Stimulated activated CD8-positive, alpha-beta memory T cell treated with anti-CD3 and anti-CD28 coated beads, Interleukin-4, amount 100 ng/mL, for 48 hours (primary cell): Measurements from ENCODE around the gene DHRS7C.
"Not testable (repeated sequence)": the region's sequence is repeated elsewhere in the genome, so short reads cannot be mapped to it uniquely, and the experiment has no call there.

Experiments
- DNase-seq: peaks from one replicate; pipeline ENCODE4 v3.0.0-alpha.2; 2020

Gene DHRS7C

GRCh38 chr17:9809409-9809808 lies 18.0 kb upstream of the DHRS7C start:
- no peak for DNase-seq

DNA sequence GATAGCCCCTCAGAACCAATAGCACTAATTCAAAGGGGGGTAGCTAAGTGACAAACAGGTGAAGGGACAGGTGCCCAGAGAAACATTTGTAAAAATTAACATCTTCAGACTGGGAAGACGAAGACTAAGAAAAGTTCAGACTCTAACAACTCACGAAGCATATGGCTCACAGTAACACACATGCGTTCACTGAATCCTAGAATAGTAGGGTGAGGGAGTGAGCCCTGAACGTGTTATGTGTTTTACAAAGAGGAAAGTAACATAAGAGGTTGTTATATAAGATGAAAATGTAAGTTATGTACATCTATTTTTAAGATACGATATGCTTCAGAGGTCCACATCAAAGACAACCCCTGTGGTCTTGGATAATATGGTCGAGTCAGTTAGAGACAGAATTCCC lies 15.3 kb upstream of the DHRS7C start:
- DNase-seq: no peak

DNA sequence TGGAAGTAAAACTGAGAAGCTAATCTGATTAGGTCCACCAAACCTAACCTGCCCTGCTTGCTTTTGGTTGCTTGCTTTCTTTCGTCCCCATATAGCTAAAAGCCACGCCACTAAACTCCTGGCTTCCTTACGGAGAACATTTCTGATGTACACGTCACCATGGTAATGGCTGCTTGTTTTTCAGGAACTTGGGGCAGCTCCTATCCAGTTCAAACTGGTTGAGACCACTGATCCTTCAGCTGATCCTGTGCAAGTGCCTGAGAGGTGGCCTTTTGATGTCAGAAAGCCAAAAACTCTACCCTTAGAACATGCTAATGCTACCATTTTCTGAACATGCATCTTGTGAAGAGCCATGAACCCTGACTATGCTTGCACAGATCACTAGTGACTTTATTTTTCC lies 14.4 kb upstream of the DHRS7C start:
- no peak for DNase-seq

DNA sequence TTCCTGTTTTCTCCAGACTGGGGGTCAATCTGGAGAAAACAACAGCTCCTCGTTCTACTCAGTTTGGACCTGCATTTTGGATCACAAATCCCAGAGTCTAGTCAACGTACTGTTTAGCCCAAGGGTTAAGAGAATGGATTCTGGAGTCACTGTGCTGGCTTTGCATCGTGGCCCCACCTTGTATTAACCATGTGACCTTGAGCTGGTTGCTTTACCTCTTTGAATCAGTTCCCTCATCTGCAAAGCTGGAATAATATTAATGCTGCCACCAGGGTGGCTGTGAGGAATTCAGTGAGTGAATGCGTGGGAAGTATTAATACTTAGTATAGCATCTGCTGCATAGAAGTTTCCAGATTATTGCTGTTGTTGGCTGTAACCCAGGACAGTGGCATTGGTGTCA lies 11.3 kb upstream of the DHRS7C start:
- no peak for DNase-seq

- no peak for DNase-seq
Observed at GRCh38 chr17:9802294-9802693, 10.9 kb upstream of the DHRS7C start.

DNA sequence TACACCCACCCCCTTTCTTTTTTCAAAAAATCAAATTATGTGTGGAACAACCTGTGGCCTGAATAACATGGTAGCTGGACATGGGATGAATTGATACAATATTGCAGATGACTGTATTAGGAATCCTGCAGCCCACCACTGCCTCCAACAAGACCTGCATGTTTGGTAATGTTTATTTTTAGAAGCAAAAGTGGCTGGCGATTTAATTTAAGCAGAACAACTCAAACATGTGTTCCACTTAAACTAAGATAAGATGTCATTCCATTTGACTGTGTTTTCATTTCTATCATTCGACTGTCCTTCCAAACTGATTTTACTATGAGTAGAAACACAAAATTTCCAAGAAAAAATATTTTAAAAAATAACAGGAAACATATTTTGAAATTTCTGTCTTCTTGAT lies 10.1 kb upstream of the DHRS7C start:
- no peak for DNase-seq

DNA sequence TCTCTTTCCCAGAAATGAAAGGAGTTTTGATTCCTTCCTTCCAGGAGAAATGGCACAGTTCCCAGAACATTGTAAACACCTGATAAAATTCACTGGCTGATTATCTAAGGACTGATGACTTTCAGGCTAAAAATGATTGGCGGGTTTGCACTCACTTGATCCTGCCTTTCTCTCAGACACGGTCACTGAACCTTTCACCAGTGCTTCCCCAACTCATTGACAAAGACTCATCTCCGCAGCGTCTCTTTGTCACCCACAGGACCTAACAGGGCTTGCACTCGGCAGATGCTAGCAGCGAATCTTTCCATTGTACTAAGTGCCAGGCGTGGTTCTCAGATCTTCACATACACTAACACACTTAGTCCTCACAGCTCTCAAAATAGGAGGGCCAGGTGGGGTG lies 7.3 kb upstream of the DHRS7C start:
- DNase-seq: no peak

- no peak for DNase-seq
Observed at GRCh38 chr17:9798008-9798407, 6.6 kb upstream of the DHRS7C start.

DNA sequence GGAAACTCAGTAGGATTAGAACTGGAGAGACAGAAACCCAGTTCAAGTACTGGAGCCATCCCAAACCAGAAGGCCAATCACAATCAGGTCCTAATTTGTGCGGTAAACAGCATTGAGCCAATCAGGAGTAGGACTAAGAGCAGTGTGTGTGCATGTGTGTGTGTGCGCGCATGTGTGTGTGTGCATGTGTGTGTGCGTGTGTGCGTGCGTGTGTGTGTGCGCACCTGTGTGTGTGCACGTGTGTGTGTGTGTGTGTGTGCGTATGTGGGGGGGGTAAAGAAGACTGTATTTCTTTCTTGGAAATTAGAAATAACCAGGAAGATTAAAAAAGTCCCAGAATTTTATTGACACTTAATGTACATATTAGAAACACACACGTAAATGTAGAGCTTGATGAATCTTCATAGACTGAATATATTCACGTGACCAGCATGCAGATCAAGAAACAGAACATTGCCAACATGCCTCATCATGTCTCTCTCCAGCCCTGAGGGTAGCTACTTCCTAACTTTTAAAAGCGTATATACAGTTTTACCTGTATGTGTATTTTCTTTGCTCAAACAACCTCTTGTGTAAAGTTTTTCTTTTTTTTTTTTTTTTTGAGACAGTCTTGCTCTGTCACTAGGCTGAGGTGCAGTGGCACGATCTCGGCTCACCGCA lies 919 bp upstream of the DHRS7C start:
- no peak for DNase-seq

DNA sequence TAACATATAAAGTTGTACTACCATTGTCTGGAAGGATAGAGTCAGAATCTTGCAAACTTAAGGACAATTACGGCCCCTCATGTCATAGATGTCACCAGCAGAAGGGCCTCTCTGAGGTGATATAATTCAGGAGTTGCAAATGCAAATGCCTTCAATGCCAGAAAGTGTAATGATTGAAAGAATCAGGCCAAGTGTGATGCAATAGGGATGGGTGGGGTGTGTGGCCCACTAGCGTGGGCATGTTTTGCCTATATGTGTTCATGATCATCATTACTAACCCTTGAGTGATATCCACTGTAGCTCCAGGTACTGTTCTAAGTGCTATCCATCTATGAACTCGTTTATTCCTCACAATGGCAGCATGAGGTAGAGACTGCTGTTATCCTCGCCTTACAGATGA lies 1.1 kb downstream of the DHRS7C start:
- no peak for DNase-seq

DNA sequence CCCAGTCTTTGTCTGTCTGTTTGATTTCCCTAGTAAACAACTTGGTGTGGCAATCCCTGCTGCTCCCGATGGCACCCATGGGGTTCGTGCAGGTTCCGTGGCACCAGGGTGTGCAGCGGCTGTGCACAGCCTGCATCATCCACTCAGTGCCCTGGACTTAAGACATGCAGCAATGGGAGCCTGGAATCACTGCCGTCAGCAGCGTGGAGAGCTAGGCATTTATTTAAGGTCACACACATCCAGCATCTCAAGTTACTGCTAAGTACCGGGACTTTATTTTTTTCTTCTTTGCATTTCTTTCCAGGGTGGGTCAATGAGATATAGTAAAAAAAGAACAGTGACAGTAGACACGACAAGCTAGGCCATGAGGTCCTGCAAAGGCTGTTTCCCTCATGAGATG lies 2.8 kb downstream of the DHRS7C start:
- DNase-seq: no peak

DNA sequence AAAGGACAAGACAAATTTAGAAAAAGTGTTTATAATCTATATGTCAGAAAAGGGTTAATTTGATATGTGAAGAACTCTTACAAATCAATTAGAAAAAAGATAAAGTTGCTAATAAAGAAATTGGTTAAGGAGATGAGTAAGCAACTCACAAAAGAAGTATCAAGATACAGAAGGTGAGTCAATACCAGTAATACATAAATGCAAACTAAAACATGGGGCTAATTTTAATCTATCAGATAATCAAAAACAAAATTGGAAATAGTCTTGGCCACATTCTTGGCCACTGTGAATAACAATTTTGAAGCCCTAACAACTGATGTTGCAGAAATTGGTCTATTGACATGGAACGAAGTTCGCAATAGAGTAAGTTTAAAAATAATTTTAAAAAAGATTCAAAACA lies 6.8 kb downstream of the DHRS7C start:
- DNase-seq: no peak

GRCh38 chr17:9783465-9783864 lies 7.9 kb downstream of the DHRS7C start:
- not testable (repeated sequence) for DNase-seq

DNA sequence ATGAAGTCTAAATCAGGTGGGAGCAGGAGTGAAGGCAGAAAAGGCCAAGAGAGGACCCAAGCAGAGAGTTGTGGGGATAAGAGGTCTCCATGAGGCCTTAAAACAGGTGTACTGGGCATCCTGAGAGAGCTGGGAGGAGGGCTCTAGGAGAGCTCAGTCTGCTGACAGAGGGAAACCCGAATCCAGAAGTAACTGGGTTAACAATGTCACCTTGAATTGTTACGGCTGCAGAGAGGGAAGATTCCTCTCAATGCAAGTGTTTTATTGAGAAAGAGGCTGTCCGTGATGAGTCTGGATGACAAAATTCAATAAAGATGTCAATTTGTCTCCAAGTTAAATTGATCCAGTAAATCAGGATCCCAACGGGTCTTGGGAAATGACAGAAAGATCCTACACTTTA lies 8.3 kb downstream of the DHRS7C start:
- DNase-seq: no peak

- no peak for DNase-seq
Observed at GRCh38 chr17:9780552-9780951, 10.8 kb downstream of the DHRS7C start.

- DNase-seq: no peak
Observed at GRCh38 chr17:9776911-9777310, 14.5 kb downstream of the DHRS7C start.

- no peak for DNase-seq
Observed at GRCh38 chr17:9772658-9773057, 18.7 kb downstream of the DHRS7C start.

GRCh38 chr17:9771465-9771864 lies 19.9 kb downstream of the DHRS7C start:
- DNase-seq: no peak

- DNase-seq: no peak
Observed at GRCh38 chr17:9769036-9769695, 22.2 kb downstream of the DHRS7C start.

DNA sequence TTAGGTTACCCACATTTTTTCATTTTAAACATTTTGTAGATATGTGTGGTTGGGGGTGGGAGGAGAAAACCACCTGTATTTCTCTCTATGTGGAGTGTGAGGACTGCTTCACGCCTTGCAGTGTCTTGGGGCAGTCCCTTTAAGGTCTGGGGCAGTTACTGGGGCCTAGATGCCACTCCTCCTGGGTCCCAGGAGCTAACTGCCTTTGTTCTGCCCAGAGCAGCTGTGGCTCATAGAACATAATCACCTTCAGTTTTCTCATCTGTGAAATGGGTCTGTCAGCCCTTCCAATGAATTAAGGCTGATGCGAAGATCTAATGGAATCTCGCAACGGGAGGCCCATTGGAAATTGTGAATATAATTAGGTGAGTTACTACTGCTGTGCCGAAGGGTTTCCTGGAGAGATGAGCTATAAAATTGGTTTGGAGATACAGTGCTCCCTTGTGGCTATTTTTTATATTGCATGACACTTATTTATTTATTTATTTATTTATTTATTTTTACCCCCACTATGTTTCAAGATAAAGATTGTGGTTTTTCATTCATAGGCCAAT lies 22.9 kb downstream of the DHRS7C start:
- no peak for DNase-seq

DNA sequence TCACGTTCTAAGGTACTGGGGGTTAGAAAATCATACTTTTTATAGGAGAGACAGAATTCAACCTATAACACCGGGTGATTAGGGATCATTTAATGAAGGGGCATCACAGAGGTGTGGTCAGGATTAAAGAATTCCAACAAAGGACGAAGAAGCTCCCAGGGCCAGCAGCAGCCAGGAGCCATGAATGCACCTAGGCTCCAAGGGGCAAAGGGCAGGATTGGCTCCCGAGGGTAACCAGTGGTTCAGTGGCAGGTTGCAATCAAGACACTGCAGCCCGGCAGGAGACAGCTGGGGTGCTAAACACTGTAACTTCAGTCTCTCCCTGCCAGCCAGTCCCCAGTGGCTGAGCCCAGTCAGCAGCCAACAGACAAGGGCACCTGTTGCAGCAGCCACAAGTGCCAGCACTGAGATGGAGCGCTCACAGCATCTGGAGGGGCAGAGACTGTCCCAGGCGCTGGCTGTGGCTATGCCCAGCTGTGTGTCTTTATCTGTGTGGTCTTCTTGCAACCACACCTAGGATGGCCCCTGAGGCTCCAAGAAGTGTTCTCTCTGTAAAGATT lies 23.9 kb downstream of the DHRS7C start:
- DNase-seq: no peak

DNA sequence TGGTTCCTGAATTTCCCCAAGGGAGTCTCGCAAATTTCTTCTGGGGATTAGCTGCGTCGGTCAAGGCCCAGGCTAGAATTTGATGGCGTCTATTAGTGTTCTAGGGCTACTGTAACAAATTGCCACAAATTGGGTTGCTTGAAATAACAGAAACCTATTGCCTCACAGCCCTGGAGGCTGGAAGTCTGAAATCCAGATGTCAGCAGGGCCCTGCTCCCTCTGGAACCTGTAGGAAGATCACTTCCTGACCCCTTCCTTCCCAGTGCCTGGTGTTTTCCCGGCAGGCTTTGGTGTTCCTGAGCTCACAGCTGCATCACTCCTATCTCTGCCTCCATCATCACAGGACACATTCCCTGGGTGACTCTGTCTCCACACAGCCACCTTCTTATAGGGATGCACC lies 24.4 kb downstream of the DHRS7C start:
- no peak for DNase-seq

DNA sequence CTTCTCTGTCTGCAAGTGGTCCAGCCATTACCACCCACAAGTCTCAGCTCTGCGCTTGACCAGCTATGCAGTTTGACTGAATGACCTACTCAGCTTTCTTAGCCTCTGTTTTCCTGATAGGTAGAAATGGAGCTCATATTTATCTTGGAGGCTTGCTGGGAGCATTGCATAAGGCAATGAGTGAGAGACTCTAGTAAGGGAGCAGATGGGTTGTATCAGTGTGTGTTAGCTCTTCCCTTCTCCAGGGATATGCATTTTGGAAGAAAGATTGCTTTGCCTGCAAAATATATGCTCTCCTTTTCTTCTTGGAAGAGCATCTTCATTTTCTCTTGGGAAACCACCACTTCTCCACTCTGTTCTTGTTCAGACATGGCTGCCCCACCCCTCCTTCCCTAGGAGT lies 26.1 kb downstream of the DHRS7C start:
- no peak for DNase-seq

DNA sequence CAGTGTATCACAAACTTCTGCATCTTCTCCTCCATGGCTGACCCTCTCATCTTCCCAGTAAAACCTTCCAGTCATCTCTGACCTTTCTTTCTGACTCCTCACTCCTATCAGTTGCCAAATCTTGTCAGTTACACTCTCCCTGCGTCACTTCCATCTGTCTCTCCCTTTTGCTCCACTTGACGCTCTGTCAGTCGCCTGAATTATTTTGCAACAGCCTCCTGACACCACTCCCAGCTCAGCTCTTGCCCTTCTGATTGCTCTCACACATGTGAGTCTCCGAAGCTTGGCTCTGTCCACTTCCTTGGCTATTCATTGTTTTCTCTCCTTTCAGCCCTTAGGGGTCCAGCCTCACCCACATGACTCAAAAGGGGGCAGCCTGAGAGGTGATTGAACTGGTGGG lies 27.7 kb downstream of the DHRS7C start:
- DNase-seq: no peak

GRCh38 chr17:9760266-9760665 lies 31.1 kb downstream of the DHRS7C start:
- no peak for DNase-seq
